ENCODE measurements around the gene PARD3B. TPM values are rescaled to one million over a fixed set of nuclear protein-coding genes. Genes with fewer than 3 reads are reported as not detected.

Gene PARD3B
- total RNA-seq, 1 donor from 2014 or later, result 9.5 TPM

DNA sequence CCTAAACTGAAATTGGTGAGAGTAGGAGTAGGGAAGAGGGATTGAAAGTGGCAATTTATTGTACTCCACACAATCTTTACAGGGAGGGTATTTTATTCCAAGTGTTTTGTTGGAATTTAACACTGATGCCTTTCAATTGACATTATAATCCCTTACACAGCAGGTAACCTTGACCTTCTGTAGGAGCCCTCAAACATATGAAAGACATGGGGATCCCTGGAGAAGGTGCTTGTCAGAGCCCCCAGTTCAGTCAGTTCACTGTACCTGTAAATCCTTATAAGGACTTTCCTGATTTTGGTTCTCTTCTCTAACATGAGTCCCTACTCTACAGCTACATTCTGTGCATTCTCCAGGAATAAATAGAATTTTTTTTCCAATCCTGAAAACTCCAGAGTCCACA is 752.1 kb downstream of the PARD3B start:
- intact Hi-C loops (cut with DNase I), result no loop called here
- no peak for DNase-seq (ENCODE audit: low spot score)

DNA sequence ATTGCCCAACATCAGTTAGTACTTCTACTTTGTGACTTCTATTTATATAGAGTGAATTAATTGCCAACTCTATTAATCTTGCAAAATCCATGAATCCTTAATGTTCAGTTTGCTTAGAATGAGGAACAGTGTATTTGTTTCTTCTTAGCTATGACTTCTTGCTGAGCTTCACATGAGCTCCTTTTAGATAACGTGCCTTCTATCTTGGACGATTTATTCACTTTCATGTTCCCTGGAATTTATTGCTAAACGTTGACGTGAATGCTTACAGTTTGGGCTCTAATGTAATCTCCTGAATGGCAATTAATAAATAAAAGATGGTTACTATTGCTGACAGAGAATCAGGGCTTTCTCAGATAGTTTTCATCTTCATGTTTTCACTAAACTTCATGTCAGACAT is 752.6 kb downstream of the PARD3B start:
- intact Hi-C loops (cut with DNase I), result no loop called here
- DNase-seq (ENCODE audit: low spot score), result no peak

DNA sequence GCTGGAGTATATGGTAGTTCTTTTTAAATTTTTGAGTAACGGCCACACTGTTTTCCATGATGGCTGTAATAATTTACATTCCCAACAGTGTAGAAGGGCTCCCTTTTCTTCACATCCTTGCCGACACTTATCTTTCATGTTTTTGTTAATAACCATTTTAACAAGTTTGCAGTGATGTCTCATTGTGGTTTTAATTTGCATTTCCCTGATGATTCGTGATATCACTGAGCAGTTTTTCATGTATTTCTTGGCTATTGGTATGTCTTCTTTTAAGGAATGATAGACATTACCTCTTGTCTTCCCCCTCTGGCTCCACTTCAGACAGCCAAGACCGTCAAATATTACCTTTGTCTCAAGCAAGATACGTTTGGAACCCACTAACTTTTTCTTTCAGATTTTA is 765.9 kb downstream of the PARD3B start:
- no peak for DNase-seq (ENCODE audit: low spot score)
- intact Hi-C loops (cut with DNase I), result no loop called here

DNA sequence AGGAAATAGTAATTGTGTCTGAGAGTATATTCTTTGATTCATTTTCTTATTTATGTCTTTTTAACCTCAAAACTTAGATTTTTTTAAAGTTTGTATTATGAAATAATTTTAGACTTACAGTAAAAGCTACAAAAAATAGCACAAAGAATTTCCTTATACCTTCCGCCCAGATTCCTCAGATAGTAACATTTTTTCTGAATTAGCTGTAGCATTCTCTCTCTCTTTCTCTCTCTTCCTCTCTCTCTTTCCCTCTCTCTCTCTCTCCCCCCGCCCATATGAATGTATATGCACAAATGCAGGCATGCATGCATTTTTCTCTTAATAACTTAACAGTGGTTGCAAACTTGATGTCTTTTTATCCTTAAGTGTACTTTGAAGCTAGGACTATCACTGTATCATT is 776.0 kb downstream of the PARD3B start:
- intact Hi-C loops (cut with DNase I), result no loop called here
- no peak for DNase-seq (ENCODE audit: low spot score)

DNA sequence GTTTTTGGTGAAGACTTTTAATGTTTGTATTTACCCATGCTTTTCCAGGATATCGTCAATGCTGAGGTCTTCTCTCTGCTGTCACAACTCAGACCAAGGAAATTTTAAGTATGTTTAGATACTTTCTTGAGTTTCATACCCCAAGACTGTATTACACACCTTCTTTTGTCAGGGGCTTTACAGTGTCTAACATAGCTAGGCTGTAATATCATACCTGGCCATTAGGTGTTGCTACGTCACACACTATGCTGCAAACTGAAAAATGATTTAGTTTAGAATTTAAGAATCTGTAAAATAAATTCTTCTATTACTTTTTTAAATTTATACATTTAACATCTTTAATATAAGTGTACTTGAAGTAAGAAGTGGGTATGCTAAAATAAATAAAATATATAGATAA is 778.7 kb downstream of the PARD3B start:
- intact Hi-C loops (cut with DNase I), result no loop called here
- DNase-seq (ENCODE audit: low spot score), result no peak

GRCh38 chr2:205324355-205324754 is 779.1 kb downstream of the PARD3B start:
- DNase-seq (ENCODE audit: low spot score), result no peak
- intact Hi-C loops (cut with DNase I), result no loop called here

DNA sequence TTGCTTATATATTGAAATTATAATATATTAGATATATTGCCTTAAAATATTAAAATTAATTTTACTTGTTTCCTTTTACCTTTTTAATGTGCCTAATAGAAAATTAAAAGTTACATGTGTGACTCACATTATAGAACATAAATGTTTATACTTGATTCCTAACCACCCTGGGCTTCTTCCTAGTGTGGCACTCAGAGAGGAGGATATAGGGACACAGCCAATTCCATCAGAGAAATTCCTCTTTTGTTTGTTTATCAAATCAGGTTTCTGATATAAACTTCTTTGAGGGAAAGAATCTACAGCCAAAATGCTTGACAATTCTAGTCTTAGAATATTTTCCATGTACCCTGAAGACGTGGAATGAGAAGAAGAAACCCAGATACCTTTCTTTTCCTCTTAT is 788.1 kb downstream of the PARD3B start:
- DNase-seq (ENCODE audit: low spot score), result no peak
- intact Hi-C loops (cut with DNase I), result no loop called here

DNA sequence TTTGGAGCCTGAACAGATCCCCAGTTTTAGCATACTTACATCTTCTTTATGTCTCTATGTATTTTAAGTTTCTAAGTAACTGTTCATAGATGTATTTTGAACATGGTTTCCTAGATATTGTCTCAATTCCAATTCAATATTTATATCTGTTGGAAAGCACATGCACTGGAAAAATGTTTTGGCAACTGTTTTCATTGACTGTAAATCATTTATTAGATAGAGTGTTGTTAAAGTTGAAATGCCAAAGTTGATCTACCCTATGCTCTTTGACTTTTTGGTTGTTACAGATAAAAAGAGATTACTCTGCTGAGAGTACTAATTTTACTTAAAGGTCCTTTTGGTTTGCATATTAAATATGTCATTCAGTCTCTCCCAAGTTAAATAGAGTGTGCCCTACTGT is 792.0 kb downstream of the PARD3B start:
- no peak for DNase-seq (ENCODE audit: low spot score)
- intact Hi-C loops (cut with DNase I), result no loop called here

DNA sequence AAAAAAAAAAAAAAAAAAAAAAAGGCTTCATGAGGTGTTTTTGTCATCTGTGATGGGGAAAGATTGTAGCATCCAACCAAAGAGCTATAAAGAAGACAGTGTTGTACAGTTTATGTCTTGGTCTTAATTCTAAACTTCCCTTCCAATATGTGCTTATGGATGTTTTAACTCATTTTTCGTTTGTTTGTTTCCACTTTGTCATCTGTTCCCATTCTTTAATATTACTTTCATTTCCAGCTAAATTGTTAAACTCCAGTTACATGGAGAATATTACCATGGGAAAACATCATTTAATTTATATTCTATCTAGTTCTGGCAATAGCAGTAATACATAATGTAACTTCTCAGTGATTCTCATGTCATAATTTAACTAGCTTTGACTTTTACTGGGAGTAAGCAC is 792.9 kb downstream of the PARD3B start:
- no peak for DNase-seq (ENCODE audit: low spot score)
- intact Hi-C loops (cut with DNase I), result no loop called here

GRCh38 chr2:205343103-205343502 is 797.8 kb downstream of the PARD3B start:
- DNase-seq (ENCODE audit: low spot score), result no peak
- intact Hi-C loops (cut with DNase I), result no loop called here

- intact Hi-C loops (cut with DNase I), result no loop called here
- DNase-seq (ENCODE audit: low spot score), result no peak
Observed at GRCh38 chr2:205346649-205347048, 801.4 kb downstream of the PARD3B start.

DNA sequence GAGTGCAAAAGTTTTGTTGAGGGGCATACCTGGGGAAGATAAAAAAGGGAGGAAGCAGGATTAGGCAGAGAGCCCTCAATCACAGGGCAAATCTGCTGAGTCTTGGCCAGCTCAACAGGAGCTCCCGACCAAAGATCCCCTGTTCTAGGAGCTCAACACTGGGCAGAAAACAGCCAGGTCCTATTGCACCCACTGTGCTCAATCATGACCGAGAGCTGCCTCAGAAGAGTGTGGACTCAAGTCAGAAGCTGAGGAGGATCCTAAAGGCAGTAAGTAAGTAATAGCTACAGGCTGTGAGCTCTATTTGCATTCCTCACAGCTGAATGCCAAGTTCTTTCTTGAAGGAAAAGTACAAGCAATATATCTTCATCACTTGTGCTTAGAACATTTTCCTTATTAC is 802.6 kb downstream of the PARD3B start:
- intact Hi-C loops (cut with DNase I), result no loop called here
- no peak for DNase-seq (ENCODE audit: low spot score)

- DNase-seq (ENCODE audit: low spot score), result no peak
Observed at GRCh38 chr2:205352094-205352493, 806.8 kb downstream of the PARD3B start.

GRCh38 chr2:205352593-205352992 is 807.3 kb downstream of the PARD3B start:
- DNase-seq (ENCODE audit: low spot score), result no peak
- intact Hi-C loops (cut with DNase I), result no loop called here

More at GRCh38 chr2:205352094-205352493, 806.8 kb downstream of the PARD3B start:
- intact Hi-C loops (cut with DNase I), result no loop called here

DNA sequence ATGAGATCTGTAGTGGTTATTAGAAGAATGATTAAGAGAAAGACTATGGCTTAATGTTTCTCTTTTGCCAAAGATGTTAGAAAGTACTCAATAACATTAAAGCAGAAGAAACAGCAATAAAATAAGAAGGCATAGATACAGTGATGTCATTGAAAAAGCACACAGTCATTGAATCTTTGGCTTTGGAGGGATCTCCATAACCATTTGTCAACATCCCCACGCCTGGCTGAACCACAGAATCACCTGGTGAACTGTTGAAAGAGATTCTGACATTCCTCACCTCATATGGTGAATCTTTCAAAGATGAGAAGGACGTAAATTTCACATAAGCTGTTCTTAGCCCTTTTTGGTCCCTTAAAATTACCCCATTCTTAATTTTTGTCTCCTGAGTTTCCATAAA is 812.5 kb downstream of the PARD3B start:
- intact Hi-C loops (cut with DNase I), result no loop called here
- no peak for DNase-seq (ENCODE audit: low spot score)

GRCh38 chr2:205358351-205358815 is 813.1 kb downstream of the PARD3B start:
- no peak for DNase-seq (ENCODE audit: low spot score)
- intact Hi-C loops (cut with DNase I), result no loop called here

DNA sequence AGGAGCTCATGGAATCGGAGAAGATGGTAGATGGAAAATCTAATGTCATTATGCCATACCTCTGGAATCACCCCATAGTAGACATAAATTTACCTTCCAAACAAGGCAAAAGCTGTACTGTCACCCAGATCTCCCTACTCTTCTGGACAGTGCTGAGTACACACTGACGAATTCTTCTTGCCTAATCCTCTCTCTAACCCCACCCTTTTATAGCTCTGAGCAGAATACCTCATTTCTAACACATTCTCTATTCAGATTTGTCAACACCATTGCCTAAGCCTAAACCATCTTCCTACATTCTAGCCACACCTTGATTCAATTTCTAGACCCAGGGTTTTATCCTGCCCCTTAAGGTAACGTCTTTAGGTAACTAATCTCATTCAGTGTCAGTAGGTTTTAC is 816.0 kb downstream of the PARD3B start:
- intact Hi-C loops (cut with DNase I), result no loop called here
- DNase-seq (ENCODE audit: low spot score), result no peak

GRCh38 chr2:205361970-205362369 is 816.7 kb downstream of the PARD3B start:
- DNase-seq (ENCODE audit: low spot score), result no peak
- intact Hi-C loops (cut with DNase I), result no loop called here

DNA sequence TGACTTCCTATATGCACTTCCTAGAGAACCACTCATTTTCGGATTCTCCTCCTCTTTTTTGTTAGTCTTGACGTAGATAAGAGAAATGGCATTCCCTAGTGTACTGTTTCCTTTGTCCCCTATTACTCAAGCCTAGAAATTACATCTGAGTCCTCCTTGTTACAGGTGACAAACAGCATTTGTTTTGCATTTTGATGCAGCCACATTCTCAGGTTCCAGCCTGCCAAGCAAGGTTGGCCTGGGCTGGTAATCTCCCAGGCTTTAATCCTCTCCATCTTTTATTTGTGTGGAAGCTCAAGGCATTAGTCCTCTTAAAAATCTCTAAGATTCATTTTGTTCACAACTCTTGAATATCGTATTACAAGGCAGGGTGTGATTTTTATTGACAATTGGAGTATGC is 819.0 kb downstream of the PARD3B start:
- intact Hi-C loops (cut with DNase I), result no loop called here
- no peak for DNase-seq (ENCODE audit: low spot score)

DNA sequence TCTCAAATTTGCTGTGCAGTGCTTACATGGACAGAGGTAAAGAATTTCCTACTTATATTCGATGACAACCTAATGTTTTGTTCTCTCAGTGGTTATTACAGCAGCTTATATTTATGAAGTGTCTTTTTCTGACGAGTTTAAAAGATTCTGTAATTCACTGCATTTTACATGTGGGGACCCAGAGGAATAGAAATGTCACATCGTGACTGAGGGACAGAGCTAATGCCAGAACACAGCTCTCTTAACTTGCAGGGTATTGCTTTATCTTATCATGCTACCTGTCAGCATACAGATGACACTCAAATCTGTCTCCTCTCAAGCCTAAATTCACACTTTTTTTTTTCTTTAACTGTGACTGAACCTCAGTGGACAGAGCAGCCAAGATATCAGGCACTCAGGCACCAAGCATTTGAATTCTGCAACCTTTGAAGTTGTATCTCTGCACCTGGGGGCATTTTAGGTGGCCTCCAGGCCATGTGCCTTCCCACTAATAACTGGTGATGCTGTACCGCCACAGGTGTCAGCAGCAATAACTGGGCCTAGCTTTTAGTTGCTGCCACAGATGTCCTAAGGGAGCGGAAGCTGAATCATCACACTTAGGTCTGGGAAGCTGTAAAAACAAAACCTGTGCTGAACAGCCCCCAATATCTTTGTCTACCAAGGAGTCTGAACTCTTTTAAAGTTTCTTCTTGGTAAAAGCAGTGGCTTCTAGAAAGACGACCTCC is 821.2 kb downstream of the PARD3B start:
- no peak for DNase-seq (ENCODE audit: low spot score)

DNA sequence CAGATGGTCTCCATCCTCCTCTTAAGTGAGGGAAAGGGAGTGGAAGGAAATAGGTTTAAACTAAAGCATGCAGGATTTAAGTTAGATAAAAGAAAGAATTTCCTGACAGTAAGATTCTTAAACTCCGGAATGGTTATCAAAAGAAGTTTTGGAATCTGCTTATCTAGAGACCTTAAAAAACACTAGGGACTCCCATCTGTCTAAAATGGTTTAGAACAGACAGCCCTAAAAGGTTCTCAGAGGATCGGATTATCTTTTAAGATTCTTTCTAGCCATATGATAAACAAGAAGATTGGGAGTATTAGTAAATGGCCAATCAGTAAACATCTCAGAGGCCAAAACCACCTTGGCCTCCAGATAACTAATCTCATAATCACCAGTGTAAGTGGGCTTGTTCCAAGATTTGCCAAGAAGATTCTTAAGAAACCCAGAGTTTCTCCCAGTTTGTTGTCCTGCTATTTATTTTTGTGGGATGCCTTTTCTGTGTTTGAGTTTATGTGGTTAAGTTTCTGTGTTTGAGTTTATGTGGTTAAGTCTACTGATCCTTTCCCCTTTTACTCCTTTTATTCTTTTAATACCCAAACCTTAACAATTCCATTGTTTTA is 822.2 kb downstream of the PARD3B start:
- no peak for DNase-seq (ENCODE audit: low spot score)

More for the DNA sequence above, 821.2 kb downstream of the PARD3B start:
- intact Hi-C loops (cut with DNase I), result no loop called here

More for the DNA sequence above, 822.2 kb downstream of the PARD3B start:
- intact Hi-C loops (cut with DNase I), result no loop called here
